HepG2 (cell line): Measurements from ENCODE around the gene DPY19L1. TPM values are rescaled to one million over a fixed set of nuclear protein-coding genes. Genes with fewer than 3 reads are reported as not detected.

Source experiments
- ARNT ChIP-seq: fragments of 450-650 bp; IDR thresholded peaks from 2 replicates; pipeline ENCODE4 v1.6.1; 2017
- BCL3 ChIP-seq: sonication (generic); formaldehyde crosslinking; IDR thresholded peaks from 2 replicates; pipeline ENCODE4 v1.5.1; 2020; ENCODE audit warnings: mild to moderate bottlenecking, missing genetic modification reagents, moderate library complexity
- CENPX ChIP-seq: sonication (generic); formaldehyde crosslinking; IDR thresholded peaks from 2 replicates; pipeline ENCODE4 v1.9.0; 2021; ENCODE audit warnings: mild to moderate bottlenecking, missing genetic modification reagents, moderate library complexity
- CREB1 ChIP-seq, 2 experiments: fragments of 450-650 bp in 1 of 2; IDR thresholded peaks; 2 replicates each; pipeline ENCODE4 v1.6.1; 2016 to 2017; ENCODE audit warnings: control low read depth in 1 of 2, mild to moderate bottlenecking in 1 of 2, missing compliant biosample characterization in 1 of 2, missing genetic modification characterization in 1 of 2
- FIP1L1 ChIP-seq: fragments of 200-400 bp; formaldehyde crosslinking; IDR thresholded peaks from 2 replicates; pipeline ENCODE4 v1.6.1; 2018; ENCODE audit warnings: low read depth, mild to moderate bottlenecking, low read length, moderate library complexity, borderline replicate concordance; ENCODE audit not compliant: insufficient read depth
- FOXA1 ChIP-seq, 2 experiments: fragments of 450-650 bp in 1 of 2; sonication (generic) in 1 of 2; formaldehyde crosslinking in 1 of 2; IDR thresholded peaks; 2 replicates each; pipeline versions ENCODE4 v1.4.0 to v1.6.1; 2016 to 2020; ENCODE audit warnings: missing genetic modification reagents in 1 of 2
- MIER3 ChIP-seq: IDR thresholded peaks from 2 replicates; pipeline ENCODE4 v1.6.1; 2016; ENCODE audit warnings: missing compliant biosample characterization, borderline replicate concordance
- NR2C2 ChIP-seq: sonication (generic); formaldehyde crosslinking; IDR thresholded peaks from 2 replicates; pipeline ENCODE4 v1.4.0; 2020; ENCODE audit warnings: missing genetic modification reagents, mild to moderate bottlenecking, moderate library complexity, borderline replicate concordance
- SETDB1 ChIP-seq: sonication (generic); formaldehyde crosslinking; IDR thresholded peaks from 2 replicates; pipeline ENCODE4 v1.5.1; 2020; ENCODE audit warnings: missing genetic modification reagents, mild to moderate bottlenecking, borderline replicate concordance
- ZNF274 ChIP-seq: sonication (generic); formaldehyde crosslinking; IDR thresholded peaks from 2 replicates; pipeline ENCODE4 v1.5.1; 2020; ENCODE audit warnings: mild to moderate bottlenecking, missing genetic modification reagents
- ZNF468 ChIP-seq: sonication (generic); formaldehyde crosslinking; IDR thresholded peaks from 2 replicates; pipeline ENCODE4 v1.8.0; 2022; ENCODE audit warnings: mild to moderate bottlenecking, moderate library complexity, missing genetic modification reagents
- ZNF605 ChIP-seq: sonication (generic); formaldehyde crosslinking; IDR thresholded peaks from 2 replicates; pipeline ENCODE4 v1.8.0; 2022; ENCODE audit warnings: mild to moderate bottlenecking, missing genetic modification reagents
- ZNF891 ChIP-seq: sonication (generic); formaldehyde crosslinking; IDR thresholded peaks from 2 replicates; pipeline ENCODE4 v1.5.0; 2020; ENCODE audit warnings: mild to moderate bottlenecking, missing genetic modification reagents
- polyA plus RNA-seq, 8 experiments: library from polyadenylated mRNA; depleted of rRNA in 3 of 8; stranded (reverse) in 7 of 8; unstranded in 1 of 8; fragments of >200 nt; fragmentation: Illumina TruSeq in 4 of 8; extraction: Trizol in 4 of 8; gene quantifications; 2 replicates each; pipeline versions ENCODE4 v1.2.1 to v1.2.3, GENCODE V29; 2011 to 2016; ENCODE audit warnings: low read depth in 4 of 8, missing spikeins in 1 of 8, mixed read lengths in 1 of 8; ENCODE audit not compliant: insufficient read depth in 1 of 8
- total RNA-seq, 5 experiments: library from RNA; depleted of rRNA; stranded (reverse); fragments of >200 nt; fragmentation: Illumina TruSeq; extraction: Trizol; gene quantifications; 2 replicates each; pipeline ENCODE4 v1.2.3, GENCODE V29; 2016; ENCODE audit warnings: low read depth in 1 of 5
- TF ChIP-seq, protein P1 (sequence below): sonication (generic); formaldehyde crosslinking; conservative IDR thresholded peaks from 2 replicates; pipeline ENCODE4 v1.8.0; 2022; ENCODE audit warnings: mild to moderate bottlenecking, moderate library complexity, missing genetic modification reagents
- TF ChIP-seq, protein P2 (sequence below): sonication (generic); formaldehyde crosslinking; IDR thresholded peaks from 2 replicates; pipeline ENCODE4 v1.4.0; 2020; ENCODE audit warnings: missing genetic modification reagents
- TF ChIP-seq, protein P3 (sequence below): sonication (generic); formaldehyde crosslinking; IDR thresholded peaks from 2 replicates; pipeline ENCODE4 v1.4.0; 2020; ENCODE audit warnings: mild to moderate bottlenecking, low read depth, missing genetic modification reagents
- TF ChIP-seq, protein P4 (sequence below): sonication (generic); formaldehyde crosslinking; IDR thresholded peaks from 2 replicates; pipeline ENCODE4 v1.4.0; 2020; ENCODE audit warnings: missing genetic modification reagents, borderline replicate concordance

DPY19L1 gene
- total and polyA plus RNA-seq, 2 of the 13 experiments (the other 11 are each of a cell fraction or from before 2014, with no cell fraction given) = 18.9 to 32.6 TPM

- TF ChIP-seq, protein P1, sequence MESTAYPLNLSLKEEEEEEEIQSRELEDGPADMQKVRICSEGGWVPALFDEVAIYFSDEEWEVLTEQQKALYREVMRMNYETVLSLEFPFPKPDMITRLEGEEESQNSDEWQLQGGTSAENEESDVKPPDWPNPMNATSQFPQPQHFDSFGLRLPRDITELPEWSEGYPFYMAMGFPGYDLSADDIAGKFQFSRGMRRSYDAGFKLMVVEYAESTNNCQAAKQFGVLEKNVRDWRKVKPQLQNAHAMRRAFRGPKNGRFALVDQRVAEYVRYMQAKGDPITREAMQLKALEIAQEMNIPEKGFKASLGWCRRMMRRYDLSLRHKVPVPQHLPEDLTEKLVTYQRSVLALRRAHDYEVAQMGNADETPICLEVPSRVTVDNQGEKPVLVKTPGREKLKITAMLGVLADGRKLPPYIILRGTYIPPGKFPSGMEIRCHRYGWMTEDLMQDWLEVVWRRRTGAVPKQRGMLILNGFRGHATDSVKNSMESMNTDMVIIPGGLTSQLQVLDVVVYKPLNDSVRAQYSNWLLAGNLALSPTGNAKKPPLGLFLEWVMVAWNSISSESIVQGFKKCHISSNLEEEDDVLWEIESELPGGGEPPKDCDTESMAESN (CRISPR knock-in tag) = no peak
- no peak for TF ChIP-seq SETDB1 (CRISPR knock-in tag)
- TF ChIP-seq, protein P2, sequence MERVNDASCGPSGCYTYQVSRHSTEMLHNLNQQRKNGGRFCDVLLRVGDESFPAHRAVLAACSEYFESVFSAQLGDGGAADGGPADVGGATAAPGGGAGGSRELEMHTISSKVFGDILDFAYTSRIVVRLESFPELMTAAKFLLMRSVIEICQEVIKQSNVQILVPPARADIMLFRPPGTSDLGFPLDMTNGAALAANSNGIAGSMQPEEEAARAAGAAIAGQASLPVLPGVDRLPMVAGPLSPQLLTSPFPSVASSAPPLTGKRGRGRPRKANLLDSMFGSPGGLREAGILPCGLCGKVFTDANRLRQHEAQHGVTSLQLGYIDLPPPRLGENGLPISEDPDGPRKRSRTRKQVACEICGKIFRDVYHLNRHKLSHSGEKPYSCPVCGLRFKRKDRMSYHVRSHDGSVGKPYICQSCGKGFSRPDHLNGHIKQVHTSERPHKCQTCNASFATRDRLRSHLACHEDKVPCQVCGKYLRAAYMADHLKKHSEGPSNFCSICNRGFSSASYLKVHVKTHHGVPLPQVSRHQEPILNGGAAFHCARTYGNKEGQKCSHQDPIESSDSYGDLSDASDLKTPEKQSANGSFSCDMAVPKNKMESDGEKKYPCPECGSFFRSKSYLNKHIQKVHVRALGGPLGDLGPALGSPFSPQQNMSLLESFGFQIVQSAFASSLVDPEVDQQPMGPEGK (CRISPR knock-in tag) = 0 out of 2 replicates have a peak, but pooled peaks have one; percentile 2
- TF ChIP-seq, protein P3, sequence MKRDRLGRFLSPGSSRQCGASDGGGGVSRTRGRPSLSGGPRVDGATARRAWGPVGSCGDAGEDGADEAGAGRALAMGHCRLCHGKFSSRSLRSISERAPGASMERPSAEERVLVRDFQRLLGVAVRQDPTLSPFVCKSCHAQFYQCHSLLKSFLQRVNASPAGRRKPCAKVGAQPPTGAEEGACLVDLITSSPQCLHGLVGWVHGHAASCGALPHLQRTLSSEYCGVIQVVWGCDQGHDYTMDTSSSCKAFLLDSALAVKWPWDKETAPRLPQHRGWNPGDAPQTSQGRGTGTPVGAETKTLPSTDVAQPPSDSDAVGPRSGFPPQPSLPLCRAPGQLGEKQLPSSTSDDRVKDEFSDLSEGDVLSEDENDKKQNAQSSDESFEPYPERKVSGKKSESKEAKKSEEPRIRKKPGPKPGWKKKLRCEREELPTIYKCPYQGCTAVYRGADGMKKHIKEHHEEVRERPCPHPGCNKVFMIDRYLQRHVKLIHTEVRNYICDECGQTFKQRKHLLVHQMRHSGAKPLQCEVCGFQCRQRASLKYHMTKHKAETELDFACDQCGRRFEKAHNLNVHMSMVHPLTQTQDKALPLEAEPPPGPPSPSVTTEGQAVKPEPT (CRISPR knock-in tag) = no peak
- TF ChIP-seq ZNF274 (CRISPR knock-in tag) = no peak
- TF ChIP-seq ARNT = no peak
- no peak for TF ChIP-seq ZNF468 (CRISPR knock-in tag)
- TF ChIP-seq, protein P4, sequence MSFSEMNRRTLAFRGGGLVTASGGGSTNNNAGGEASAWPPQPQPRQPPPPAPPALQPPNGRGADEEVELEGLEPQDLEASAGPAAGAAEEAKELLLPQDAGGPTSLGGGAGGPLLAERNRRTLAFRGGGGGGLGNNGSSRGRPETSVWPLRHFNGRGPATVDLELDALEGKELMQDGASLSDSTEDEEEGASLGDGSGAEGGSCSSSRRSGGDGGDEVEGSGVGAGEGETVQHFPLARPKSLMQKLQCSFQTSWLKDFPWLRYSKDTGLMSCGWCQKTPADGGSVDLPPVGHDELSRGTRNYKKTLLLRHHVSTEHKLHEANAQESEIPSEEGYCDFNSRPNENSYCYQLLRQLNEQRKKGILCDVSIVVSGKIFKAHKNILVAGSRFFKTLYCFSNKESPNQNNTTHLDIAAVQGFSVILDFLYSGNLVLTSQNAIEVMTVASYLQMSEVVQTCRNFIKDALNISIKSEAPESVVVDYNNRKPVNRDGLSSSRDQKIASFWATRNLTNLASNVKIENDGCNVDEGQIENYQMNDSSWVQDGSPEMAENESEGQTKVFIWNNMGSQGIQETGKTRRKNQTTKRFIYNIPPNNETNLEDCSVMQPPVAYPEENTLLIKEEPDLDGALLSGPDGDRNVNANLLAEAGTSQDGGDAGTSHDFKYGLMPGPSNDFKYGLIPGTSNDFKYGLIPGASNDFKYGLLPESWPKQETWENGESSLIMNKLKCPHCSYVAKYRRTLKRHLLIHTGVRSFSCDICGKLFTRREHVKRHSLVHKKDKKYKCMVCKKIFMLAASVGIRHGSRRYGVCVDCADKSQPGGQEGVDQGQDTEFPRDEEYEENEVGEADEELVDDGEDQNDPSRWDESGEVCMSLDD (CRISPR knock-in tag) = no peak
- TF ChIP-seq ZNF891 (CRISPR knock-in tag) = no peak
- TF ChIP-seq CENPX (CRISPR knock-in tag) = no peak
- TF ChIP-seq CREB1 (IDR thresholded peaks at IDR 0.05) = 0 out of 2 replicates have a peak, but pooled peaks have one; percentile 5
- 0 out of 2 replicates have a peak, but pooled peaks have one; percentile 18 for TF ChIP-seq CREB1 (CRISPR knock-in tag; IDR thresholded peaks at IDR 0.05)
- TF ChIP-seq MIER3 = no peak
- TF ChIP-seq NR2C2 = no peak
- no peak for TF ChIP-seq BCL3 (CRISPR knock-in tag)
- no peak for TF ChIP-seq FIP1L1
- TF ChIP-seq ZNF605 (CRISPR knock-in tag) = no peak
- TF ChIP-seq FOXA1 (IDR thresholded peaks at IDR 0.05) = no peak
- no peak for TF ChIP-seq FOXA1 (CRISPR knock-in tag; IDR thresholded peaks at IDR 0.05)
Measured at GRCh38 chr7:35036361-35037171, 719 bp downstream of the DPY19L1 start (continued).
